IPS-NIHi7 (cell line): ENCODE results near the gene TLE3.

Source experiments
- DNase-seq: peaks from one replicate; pipeline ENCODE4 v3.0.0; 2012; ENCODE audit warnings: mixed read lengths; ENCODE audit errors: extremely low spot score

Gene TLE3

GRCh38 chr15:70006259-70007147 is 91.2 kb downstream of the TLE3 start:
- DNase-seq, result no peak

GRCh38 chr15:70004826-70005225 is 92.9 kb downstream of the TLE3 start:
- no peak for DNase-seq

GRCh38 chr15:70002897-70003296 is 94.8 kb downstream of the TLE3 start:
- DNase-seq, result no peak

- DNase-seq, result no peak
These were observed 95.9 kb downstream of the TLE3 start for GRCh38 chr15:70001859-70002258.

GRCh38 chr15:69999392-70000085 is 98.2 kb downstream of the TLE3 start:
- DNase-seq, result no peak

- DNase-seq, result no peak
These were observed 99.0 kb downstream of the TLE3 start for GRCh38 chr15:69998541-69999391.

- DNase-seq, result no peak
These were observed 99.9 kb downstream of the TLE3 start for GRCh38 chr15:69997813-69998212.
